HK-2 (cell line): Measurements from ENCODE around the gene RER1.
A peak's percentile ranks its signal among the peaks of the same experiment; 100 is the strongest.

Experiments
- DNase-seq: peaks from one replicate; pipeline ENCODE4 v3.0.0-alpha.2; 2018; ENCODE audit not compliant: unreplicated experiment

Gene RER1

GRCh38 chr1:2375923-2376260, 15.7 kb upstream of the RER1 start:
- no peak for DNase-seq

GRCh38 chr1:2376261-2376741, 15.3 kb upstream of the RER1 start:
- DNase-seq = no peak

- DNase-seq = no peak
Observed at GRCh38 chr1:2376931-2377672, 14.5 kb upstream of the RER1 start.

- no peak for DNase-seq
Observed at GRCh38 chr1:2377751-2378440, 13.7 kb upstream of the RER1 start.

- DNase-seq = no peak
Observed at GRCh38 chr1:2378441-2378851, 13.2 kb upstream of the RER1 start.

- DNase-seq = no peak
Observed at GRCh38 chr1:2378956-2379732, 12.5 kb upstream of the RER1 start.

- no peak for DNase-seq
Observed at GRCh38 chr1:2379733-2380404, 11.8 kb upstream of the RER1 start.

GRCh38 chr1:2380816-2381591, 10.6 kb upstream of the RER1 start:
- DNase-seq = no peak

GRCh38 chr1:2381741-2382620, 9.7 kb upstream of the RER1 start:
- DNase-seq = peak; percentile 82

- DNase-seq = peak; percentile 39
Observed at GRCh38 chr1:2382621-2383361, 8.8 kb upstream of the RER1 start.

- no peak for DNase-seq
Observed at GRCh38 chr1:2383576-2383975, 8.1 kb upstream of the RER1 start.

GRCh38 chr1:2384130-2384860, 7.3 kb upstream of the RER1 start:
- DNase-seq = no peak

- no peak for DNase-seq
Observed at GRCh38 chr1:2384941-2385481, 6.6 kb upstream of the RER1 start.

- no peak for DNase-seq
Observed at GRCh38 chr1:2385606-2386280, 5.9 kb upstream of the RER1 start.

- DNase-seq = no peak
Observed at GRCh38 chr1:2386636-2387611, 4.7 kb upstream of the RER1 start.

GRCh38 chr1:2388004-2388913, 3.4 kb upstream of the RER1 start:
- no peak for DNase-seq
